Skeletal muscle satellite cell (primary cell): ENCODE measurements around the gene ADGRB2.
"Not testable (repeated sequence)": the region's sequence is repeated elsewhere in the genome, so short reads cannot be mapped to it uniquely, and the experiment has no call there.

Source experiments
- H3K27me3 ChIP-seq: 2 replicates; pipeline ENCODE4 v1.7.0; 2013; ENCODE audit warnings: low read length; ENCODE audit not compliant: control insufficient read depth, insufficient read depth
- H3K36me3 ChIP-seq: 2 replicates; pipeline ENCODE4 v1.7.0; 2013; ENCODE audit warnings: mild to moderate bottlenecking, control low read depth, low read length; ENCODE audit not compliant: insufficient read depth
- H3K4me1 ChIP-seq: 2 replicates; pipeline ENCODE4 v1.7.0; 2013; ENCODE audit warnings: low read length; ENCODE audit not compliant: control insufficient read depth, insufficient read depth
- H3K4me2 ChIP-seq: 2 replicates; pipeline ENCODE4 v1.7.0; 2013; ENCODE audit warnings: mild to moderate bottlenecking, low read length
- H3K4me3 ChIP-seq: 2 replicates; pipeline ENCODE4 v1.7.0; 2013; ENCODE audit warnings: low read length
- H3K9ac ChIP-seq: 2 replicates; pipeline ENCODE4 v1.7.0; 2013; ENCODE audit warnings: mild to moderate bottlenecking, low read depth, low read length, moderate library complexity
- H3K9me3 ChIP-seq: replicated peaks from 2 replicates; pipeline ENCODE4 v1.7.0; 2013; ENCODE audit warnings: mild to moderate bottlenecking, control low read depth, low read length

ADGRB2 gene

GRCh38 chr1:31708324-31708723 lies 55.8 kb downstream of the ADGRB2 start:
- H3K9ac ChIP-seq, result no peak overlapping the region
- no peak overlapping the region for H3K4me3 ChIP-seq
- peak overlapping the region; percentile 19 for H3K4me2 ChIP-seq
- no peaks in the 10 kb centered on the region for H3K36me3 ChIP-seq
- H3K27me3 ChIP-seq, result no peaks in the 10 kb centered on the region
- H3K9me3 ChIP-seq, result no peaks in the 10 kb centered on the region
- H3K4me1 ChIP-seq, result peaks cover 62% of the 10 kb centered on the region

GRCh38 chr1:31707711-31708110 lies 56.4 kb downstream of the ADGRB2 start:
- Histone ChIP-seq H3K9ac (no peak overlapping the region), H3K36me3 (no peaks in the 10 kb centered on the region), H3K4me2 (peak overlapping the region; percentile 19), H3K27me3 (no peaks in the 10 kb centered on the region), H3K4me3 (no peak overlapping the region), H3K9me3 (no peaks in the 10 kb centered on the region), H3K4me1 (peaks cover 62% of the 10 kb centered on the region)

- H3K36me3 ChIP-seq, H3K4me3 ChIP-seq, H3K27me3 ChIP-seq, H3K9me3 ChIP-seq, H3K9ac ChIP-seq: not testable (repeated sequence)
- Histone ChIP-seq H3K4me2 (peak overlapping the region; percentile 19), H3K4me1 (peaks cover 62% of the 10 kb centered on the region)
Observed at GRCh38 chr1:31707059-31707600, 57.0 kb downstream of the ADGRB2 start.

- H3K36me3 ChIP-seq, result no peaks in the 10 kb centered on the region
- no peaks in the 10 kb centered on the region for H3K27me3 ChIP-seq
Observed at GRCh38 chr1:31706384-31707058, 57.6 kb downstream of the ADGRB2 start.

GRCh38 chr1:31705080-31705866 lies 58.9 kb downstream of the ADGRB2 start:
- H3K4me2 ChIP-seq, result peak overlapping the region; percentile 79
- H3K9me3 ChIP-seq, result no peaks in the 10 kb centered on the region
- H3K36me3 ChIP-seq, result no peaks in the 10 kb centered on the region
- H3K4me1 ChIP-seq, result peaks cover 76% of the 10 kb centered on the region
- H3K9ac ChIP-seq, result peak overlapping the region; percentile 17
- peak overlapping the region; percentile 8 for H3K4me3 ChIP-seq
- no peaks in the 10 kb centered on the region for H3K27me3 ChIP-seq

More at GRCh38 chr1:31706384-31707058, 57.6 kb downstream of the ADGRB2 start:
- H3K9me3 ChIP-seq, result no peaks in the 10 kb centered on the region
- no peak overlapping the region for H3K4me2 ChIP-seq
- H3K4me3 ChIP-seq, result no peak overlapping the region
- peaks cover 63% of the 10 kb centered on the region for H3K4me1 ChIP-seq
- no peak overlapping the region for H3K9ac ChIP-seq

- Histone ChIP-seq H3K36me3 (peaks cover 4% of the 10 kb centered on the region), H3K4me1 (peaks cover 84% of the 10 kb centered on the region), H3K4me2 (peak overlapping the region; percentile 79), H3K4me3 (peak overlapping the region; percentile 65), H3K9me3 (no peaks in the 10 kb centered on the region), H3K27me3 (no peaks in the 10 kb centered on the region), H3K9ac (peak overlapping the region; percentile 65)
Observed at GRCh38 chr1:31704271-31705079, 59.7 kb downstream of the ADGRB2 start.

GRCh38 chr1:31703431-31704270 lies 60.5 kb downstream of the ADGRB2 start, which contains the start of gene COL16A1:
COL16A1 (minus strand) TSS chr1:31704017; CDS start chr1:31702193, 1,824 bp downstream.
- no peaks in the 10 kb centered on the region for H3K9me3 ChIP-seq
- H3K4me3 ChIP-seq, result peak within 1 kb of the TSS; percentile 65
- H3K36me3 ChIP-seq, result peaks cover 8% of the 10 kb centered on the region
- H3K9ac ChIP-seq, result peak within 1 kb of the TSS; percentile 65
- H3K27me3 ChIP-seq, result no peaks in the 10 kb centered on the region
- peak within 1 kb of the TSS; percentile 79 for H3K4me2 ChIP-seq
- peaks cover 88% of the 10 kb centered on the region for H3K4me1 ChIP-seq

- no peaks in the 10 kb centered on the region for H3K27me3 ChIP-seq
- H3K9ac ChIP-seq, result peak overlapping the region; percentile 65
- peak overlapping the region; percentile 79 for H3K4me2 ChIP-seq
- no peaks in the 10 kb centered on the region for H3K9me3 ChIP-seq
- peak overlapping the region; percentile 65 for H3K4me3 ChIP-seq
- H3K36me3 ChIP-seq, result peaks cover 10% of the 10 kb centered on the region
- peaks cover 80% of the 10 kb centered on the region for H3K4me1 ChIP-seq
Observed at GRCh38 chr1:31702836-31703404, 61.2 kb downstream of the ADGRB2 start.

GRCh38 chr1:31701091-31701736 lies 62.9 kb downstream of the ADGRB2 start:
- Histone ChIP-seq H3K36me3 (peaks cover 18% of the 10 kb centered on the region), H3K4me2 (peak overlapping the region; percentile 79), H3K4me3 (peak overlapping the region; percentile 52), H3K9me3 (no peaks in the 10 kb centered on the region), H3K4me1 (peaks cover 63% of the 10 kb centered on the region), H3K27me3 (no peaks in the 10 kb centered on the region), H3K9ac (peak overlapping the region; percentile 45)
